ENCODE data around the gene MAGEF1.

Gene MAGEF1

DNA sequence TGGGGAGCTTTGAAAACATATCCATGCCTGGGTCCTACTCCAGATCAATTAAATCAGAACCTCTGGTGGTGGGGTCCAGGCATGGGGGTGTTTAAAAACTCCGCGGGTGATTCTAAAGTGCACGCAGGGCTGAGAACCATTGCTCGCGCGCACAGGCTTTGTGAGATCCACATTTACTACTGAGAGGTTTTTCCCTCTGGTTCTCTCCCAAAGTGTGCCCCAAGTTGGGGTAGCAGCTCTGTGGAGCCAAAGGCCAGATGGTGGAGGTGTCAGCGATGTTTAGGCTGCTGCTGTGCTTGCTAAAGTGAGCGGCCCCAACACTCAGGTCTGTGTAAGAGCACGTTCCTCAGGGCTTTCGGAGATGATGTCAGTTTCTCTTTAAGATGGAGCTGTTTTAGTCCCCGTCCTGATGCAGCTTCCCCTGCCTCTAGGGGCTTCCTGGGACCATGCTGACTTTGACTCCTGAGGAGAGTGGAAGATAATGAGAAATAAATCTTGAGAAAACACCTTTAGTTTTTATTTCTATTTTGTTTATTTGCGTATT, 13.4 kb upstream of the MAGEF1 start:
- DNase-seq (ENCODE audit: low spot score), result no peak

DNA sequence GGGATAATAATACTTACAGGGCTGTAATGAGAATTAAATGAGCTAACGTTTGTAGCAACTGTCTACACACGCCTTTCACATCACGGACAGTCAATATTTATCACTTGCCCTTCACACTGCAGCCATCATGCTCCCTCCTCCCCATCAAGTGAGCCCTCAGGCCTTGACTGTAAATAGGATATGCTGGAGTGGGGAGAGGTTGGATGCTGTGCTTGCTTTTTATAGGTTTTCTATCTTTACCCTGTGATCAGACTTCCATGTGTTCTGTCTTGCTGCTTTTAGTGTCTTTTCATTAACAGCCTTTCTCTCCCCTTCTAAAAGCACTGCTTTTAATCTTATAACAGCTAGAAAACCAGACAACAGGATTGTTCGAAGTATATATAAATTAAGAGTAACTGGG, 12.8 kb upstream of the MAGEF1 start:
- no peak for DNase-seq (ENCODE audit: low spot score)

GRCh38 chr3:184719709-184720108, 7.8 kb upstream of the MAGEF1 start:
- DNase-seq (ENCODE audit: low spot score), result no peak

GRCh38 chr3:184718431-184718830, 6.6 kb upstream of the MAGEF1 start:
- DNase-seq (ENCODE audit: low spot score), result no peak

DNA sequence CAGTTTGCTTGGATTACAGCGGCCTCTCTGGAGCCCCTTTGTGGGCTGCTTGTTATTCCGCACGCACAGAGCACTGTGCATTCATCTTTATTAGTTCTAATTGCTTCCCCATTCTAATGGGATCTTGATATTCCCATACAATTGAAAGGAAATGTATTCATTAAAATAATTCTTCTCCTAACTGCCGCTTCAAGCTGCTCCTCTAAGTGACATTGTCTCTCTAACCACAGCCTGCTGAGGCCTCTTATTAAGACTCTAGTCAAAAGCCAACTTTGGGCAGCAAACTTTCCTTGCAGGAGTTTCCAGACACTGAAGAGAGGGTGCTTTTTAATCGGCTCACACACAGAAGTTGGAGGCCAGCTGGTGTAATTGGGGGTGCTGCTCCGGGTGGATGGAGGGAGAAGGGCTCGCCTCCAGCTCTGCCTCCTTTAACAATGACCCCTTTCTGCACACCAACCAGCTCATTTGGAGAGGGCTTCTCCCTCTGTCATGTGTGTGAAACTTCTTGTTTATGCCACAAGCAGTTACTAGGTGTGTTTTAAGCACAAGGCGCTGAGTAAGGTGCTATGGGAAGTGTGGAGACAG, 5.6 kb upstream of the MAGEF1 start:
- no peak for DNase-seq (ENCODE audit: low spot score)

- DNase-seq (ENCODE audit: low spot score), result no peak
These were observed 4.9 kb upstream of the MAGEF1 start for GRCh38 chr3:184716622-184717398.

DNA sequence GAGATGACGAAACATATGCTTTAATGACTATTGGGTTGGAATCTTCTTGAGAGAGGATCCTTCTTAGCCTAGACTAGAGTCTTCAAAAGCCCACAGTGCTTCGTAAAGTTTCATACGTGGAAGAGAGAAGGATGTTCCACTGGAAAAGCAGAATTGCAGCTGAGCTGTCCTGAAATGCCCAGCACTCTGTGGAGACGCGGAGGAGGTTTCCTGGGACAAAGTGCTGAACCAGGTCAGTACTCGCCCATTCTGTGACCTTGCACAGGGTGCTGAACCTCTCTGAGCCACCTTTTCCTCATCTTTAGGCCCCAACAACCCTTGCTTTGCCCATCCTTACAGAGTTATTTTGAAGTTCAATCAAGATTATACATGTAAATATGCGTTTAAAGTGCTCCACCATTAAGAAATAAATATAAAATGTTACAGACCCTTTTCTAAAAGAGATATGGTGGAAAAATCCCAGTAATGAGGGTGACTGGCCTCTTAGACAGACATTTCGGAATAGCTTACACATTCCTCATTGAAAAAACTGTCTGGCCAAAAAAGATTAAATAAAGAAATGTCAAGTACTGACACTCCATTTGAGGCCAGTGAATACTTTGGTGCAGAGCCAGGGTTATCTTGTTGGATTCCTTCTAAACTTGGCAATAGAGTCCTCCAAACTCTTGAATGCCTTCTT, 4.2 kb upstream of the MAGEF1 start:
- no peak for DNase-seq (ENCODE audit: low spot score)

DNA sequence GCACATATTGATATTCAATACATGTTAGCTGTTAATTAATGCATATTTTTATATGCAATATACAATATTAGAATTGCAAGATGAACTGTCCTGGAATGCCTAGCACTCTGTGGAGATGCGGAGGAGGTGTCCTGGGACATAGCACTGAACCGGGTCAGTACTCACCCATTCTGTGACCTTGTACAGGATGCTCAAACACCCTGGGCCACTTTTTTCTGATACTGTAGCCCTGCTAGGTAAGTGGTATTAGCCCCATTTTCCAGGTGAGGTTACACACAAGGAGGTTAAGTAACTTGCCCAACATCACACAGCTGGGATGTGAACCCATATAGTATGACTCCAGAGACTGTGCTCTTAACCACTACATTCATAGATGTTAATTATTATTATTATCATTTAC, 1.7 kb upstream of the MAGEF1 start:
- DNase-seq (ENCODE audit: low spot score), result no peak

- no peak for DNase-seq (ENCODE audit: low spot score)
These were observed 1.1 kb upstream of the MAGEF1 start for GRCh38 chr3:184713040-184713355.

DNA sequence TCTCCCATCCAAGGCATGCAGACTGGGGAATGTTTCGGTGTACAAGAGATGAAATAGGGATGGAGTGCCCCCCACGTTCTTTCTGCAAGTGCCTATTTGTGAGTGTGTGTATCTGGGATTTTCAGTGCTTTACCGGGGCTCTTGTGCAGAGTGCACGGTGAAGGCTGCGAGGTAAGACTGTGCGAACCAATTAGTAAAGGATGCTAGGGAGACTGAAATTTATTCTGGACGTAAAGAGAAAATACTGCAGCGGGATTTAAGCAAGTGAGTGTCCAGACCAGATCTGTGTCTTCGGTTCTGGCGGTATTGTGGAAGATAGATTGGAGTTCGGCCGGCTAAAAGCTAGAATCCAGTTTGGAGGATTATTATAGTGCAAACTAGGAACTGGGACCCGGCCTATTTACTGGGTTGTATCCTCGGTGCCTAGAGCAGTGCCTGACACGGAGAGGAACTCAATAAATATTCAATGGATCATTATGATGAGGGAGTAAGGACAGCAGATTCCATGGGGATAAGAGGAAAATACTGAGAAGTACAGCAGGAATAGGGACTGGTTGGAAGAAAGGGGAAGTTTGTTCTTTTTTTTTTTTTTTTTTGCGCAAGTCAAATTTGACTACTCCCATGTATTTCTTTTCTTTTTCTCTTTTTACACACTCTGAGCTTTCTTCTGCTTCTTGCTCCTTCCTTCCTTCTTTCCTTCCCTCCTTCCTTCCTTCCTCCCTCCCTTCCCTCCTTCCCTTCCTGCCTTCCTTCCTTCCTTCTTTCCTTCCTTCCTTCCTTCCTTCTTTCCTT, 580 bp upstream of the MAGEF1 start:
- DNase-seq (ENCODE audit: low spot score), result no peak

DNA sequence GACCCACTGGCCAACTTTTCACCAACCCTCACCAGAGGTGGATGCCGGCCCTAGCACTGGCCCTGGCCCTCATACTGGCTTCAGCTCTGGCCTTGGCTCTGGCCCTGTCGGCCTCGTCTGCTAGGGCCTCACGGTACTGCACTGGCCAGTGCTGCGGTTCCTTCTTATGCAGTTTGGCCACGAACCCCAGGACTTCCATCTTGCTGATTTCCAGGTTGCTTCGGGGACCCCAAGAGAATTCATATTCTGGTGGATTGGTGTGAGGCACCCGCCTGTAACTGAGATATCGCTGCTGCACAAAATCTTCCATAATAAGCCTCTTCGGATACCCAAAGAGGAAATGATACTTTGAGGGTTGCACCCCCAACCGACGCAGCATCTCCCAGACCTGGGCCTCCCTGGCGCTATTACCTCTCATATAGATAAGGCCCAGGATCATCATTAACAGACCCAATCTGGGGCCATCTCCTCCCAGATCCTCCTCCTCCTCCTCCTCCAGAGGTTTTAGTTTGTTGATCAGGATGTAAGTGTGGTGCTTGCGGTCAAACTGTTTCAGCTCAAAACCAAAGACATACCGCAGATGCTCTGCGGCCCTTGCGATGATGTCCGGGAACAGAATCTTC, 883 bp downstream of the MAGEF1 start:
- DNase-seq (ENCODE audit: low spot score), result peak; percentile 18

DNA sequence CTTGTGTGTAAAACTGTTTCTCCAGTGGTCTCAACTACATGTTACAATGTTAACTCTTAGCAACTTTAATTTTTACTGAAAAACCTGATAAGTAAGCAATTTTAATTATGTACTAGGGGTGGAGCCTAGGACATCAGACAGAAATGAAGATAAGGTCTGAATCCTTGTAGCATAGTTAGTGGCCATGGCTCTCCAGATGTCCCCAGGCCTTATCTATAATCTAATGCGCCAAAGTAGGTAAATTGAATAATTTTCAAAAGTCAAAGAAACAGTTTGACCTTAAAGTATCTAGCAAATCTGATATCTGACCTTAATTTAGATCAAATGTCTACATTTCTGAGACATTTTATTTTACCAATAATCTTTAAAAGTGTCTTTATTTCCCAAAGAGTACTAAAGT, 8.2 kb downstream of the MAGEF1 start:
- DNase-seq (ENCODE audit: low spot score), result no peak

- DNase-seq (ENCODE audit: low spot score), result no peak
These were observed 11.1 kb downstream of the MAGEF1 start for GRCh38 chr3:184700759-184701158.

GRCh38 chr3:184697845-184698244, 14.0 kb downstream of the MAGEF1 start:
- DNase-seq (ENCODE audit: low spot score), result no peak

DNA sequence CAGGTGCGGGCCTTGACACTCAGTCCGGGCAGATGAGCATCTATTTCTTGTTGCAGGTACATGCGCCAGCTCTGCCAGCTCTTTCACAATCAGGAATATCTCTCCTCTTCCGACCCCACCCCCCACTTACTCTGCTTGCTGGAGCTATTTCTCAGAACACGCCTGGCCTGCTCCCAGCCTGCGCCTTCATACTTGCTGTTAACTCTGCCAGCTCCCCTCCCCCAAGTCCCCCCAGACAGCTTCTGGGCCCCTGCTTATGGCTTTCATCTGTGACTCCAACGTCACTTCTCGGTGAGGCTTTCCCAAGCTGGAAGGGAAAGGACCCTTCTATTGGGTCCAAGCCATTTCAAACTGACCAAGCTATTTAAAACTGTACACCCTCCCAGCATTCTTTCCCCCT, 15.2 kb downstream of the MAGEF1 start:
- DNase-seq (ENCODE audit: low spot score), result no peak

GRCh38 chr3:184694716-184695115, 17.1 kb downstream of the MAGEF1 start:
- no peak for DNase-seq (ENCODE audit: low spot score)

- DNase-seq (ENCODE audit: low spot score), result no peak
These were observed 17.7 kb downstream of the MAGEF1 start for GRCh38 chr3:184694133-184694665.

GRCh38 chr3:184693011-184693975, 18.6 kb downstream of the MAGEF1 start:
- no peak for DNase-seq (ENCODE audit: low spot score)

DNA sequence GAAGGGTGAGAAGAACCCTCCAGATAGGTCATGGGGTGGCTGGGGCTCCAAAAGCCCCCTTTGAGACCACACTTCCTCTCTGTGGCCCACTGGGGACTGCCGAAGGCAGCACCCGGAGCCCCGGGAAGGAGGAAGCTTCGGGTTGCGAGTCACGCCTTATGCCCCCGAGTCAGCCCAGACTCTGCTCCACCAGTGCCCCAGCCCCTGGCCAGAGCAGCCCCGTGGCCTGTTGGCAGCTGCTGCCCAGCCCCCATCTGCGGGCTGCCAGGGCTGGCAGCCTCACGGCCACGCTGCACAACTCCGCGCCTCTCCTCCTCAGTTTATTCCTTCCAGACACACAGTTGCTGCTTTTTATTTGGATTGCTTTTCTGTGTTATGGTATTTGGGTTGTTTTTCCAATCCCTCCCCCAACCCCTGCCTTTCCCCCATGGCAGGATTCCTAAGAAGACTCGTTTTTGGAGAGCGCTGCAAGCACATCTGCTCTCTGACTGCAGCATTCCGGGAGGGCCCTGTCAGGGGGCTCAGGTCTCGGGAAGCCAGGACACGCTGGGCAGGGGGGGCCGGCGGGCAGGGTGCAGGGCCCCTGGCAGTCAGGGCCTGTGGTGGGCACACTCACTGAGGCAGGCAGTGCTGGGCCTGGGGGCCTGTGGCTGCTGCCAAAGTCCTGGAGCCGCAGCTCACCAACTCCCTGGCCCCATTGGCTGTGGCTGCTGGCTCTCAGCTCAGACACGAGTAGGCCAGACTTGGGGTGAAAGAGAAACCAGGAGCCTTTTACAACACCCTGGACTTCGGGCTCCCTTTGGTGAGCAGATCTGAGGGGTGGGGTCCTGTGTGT, 20.2 kb downstream of the MAGEF1 start:
- DNase-seq (ENCODE audit: low spot score), result no peak

Measured in CD4-positive, alpha-beta T cell treated with Interleukin-6 at 100 ng/mL for 8 hours (primary cell).